Right cardiac atrium (tissue), 5 donors: Measurements from ENCODE around the gene OGFR. TPM values are rescaled to one million over a fixed set of nuclear protein-coding genes. Genes with fewer than 3 reads are reported as not detected.

Experiments used
- ATAC-seq, 2 donors: fragments of 200-7000 bp; cut with Tn5 transposase; one replicate each; pipeline versions ENCODE4 v1.8.0 to v1.9.1; 2020; ENCODE audit warnings: moderate library complexity in 2 of 2, mild to moderate bottlenecking in 1 of 2
- DNase-seq, 3 donors: peaks; one replicate each; pipeline ENCODE4 v3.0.0-alpha.2; 2020
- H3K27ac ChIP-seq: one replicate; pipeline ENCODE4 v1.5.1; 2013; ENCODE audit warnings: mild to moderate bottlenecking, low read length, control low read depth, moderate library complexity
- H3K27me3 ChIP-seq: one replicate; pipeline ENCODE4 v1.6.1; 2013; ENCODE audit not compliant: control insufficient read depth, insufficient read depth
- H3K4me1 ChIP-seq: one replicate; pipeline ENCODE4 v1.6.1; 2013; ENCODE audit warnings: low read length; ENCODE audit not compliant: control insufficient read depth, insufficient read depth
- H3K4me3 ChIP-seq: one replicate; pipeline ENCODE4 v1.5.1; 2013; ENCODE audit warnings: low read length, control low read depth
- H3K9me3 ChIP-seq: one replicate; pipeline ENCODE4 v1.6.1; 2013; ENCODE audit warnings: low read length; ENCODE audit not compliant: control insufficient read depth
- WGBS: extraction: QIAGEN DNeasy Blood & Tissue Kit; methylation state at CpG from one replicate; pipeline ENCODE4 v1.1.7; 2013; 5-methylcytosine and 5-hydroxymethylcytosine counted together
- intact Hi-C, 4 donors: fragments of 100-400 bp; cut with DNase I; formaldehyde crosslinking; loops; one replicate each; pipeline versions ENCODE4 v1.11.0 to v1.14.0; 2022 to 2023
- long read RNA-seq, 4 donors: library from polyadenylated mRNA; unstranded; transcript quantifications; one replicate each; pipeline ENCODE4 v2.0.0, GENCODE V29; 2020 to 2021
- polyA plus RNA-seq: library from polyadenylated mRNA; stranded (reverse); fragments of 200-250 nt; gene quantifications from one replicate; pipeline ENCODE4 v1.2.3, GENCODE V29; 2013
- total RNA-seq, 4 donors: library from RNA; stranded (reverse); fragmentation: NEBNext Ultra II Directional; extraction: Animal tissue kit (Norgen Biotek cat#: 25700); gene quantifications; one replicate each; pipeline ENCODE4 v1.2.1, GENCODE V29; 2021
- donor health status: healthy with polysubstance abuse.
- donor health status: DM: no; HTN: yes; CAD: no.
- donor health status: DM: no; HTN: no; CAD: no.
- donor health status: DM: no; HTN: yes; CAD: no; lungs with severe emphysema.
- donor health status: DM: yes; HTN: yes; CAD: no.

The OGFR gene
- total RNA-seq (10 to 100 TPM; 21.0 to 29.6 (median 24.2) TPM), polyA plus RNA-seq (26.6 TPM)
- long read RNA-seq, donor 1, full-length matches to known transcripts: 76 of 91 reads
- long read RNA-seq, donor 1, partial matches to known transcripts: 8 of 91 reads
- long read RNA-seq, donor 1, other reads (novel, unspliced or antisense): 7 of 91 reads
- long read RNA-seq, donor 2, full-length matches to known transcripts: 63 of 72 reads
- long read RNA-seq, donor 2, partial matches to known transcripts: 3 of 72 reads
- long read RNA-seq, donor 2, other reads (novel, unspliced or antisense): 6 of 72 reads
- long read RNA-seq, donor 3, partial matches to known transcripts: 0 of 2 reads
- long read RNA-seq, donor 3, other reads (novel, unspliced or antisense): 2 of 2 reads
- long read RNA-seq, donor 4, full-length matches to known transcripts: 35 of 40 reads
- long read RNA-seq, donor 4, partial matches to known transcripts: 2 of 40 reads
- long read RNA-seq, donor 4, other reads (novel, unspliced or antisense): 3 of 40 reads

DNA sequence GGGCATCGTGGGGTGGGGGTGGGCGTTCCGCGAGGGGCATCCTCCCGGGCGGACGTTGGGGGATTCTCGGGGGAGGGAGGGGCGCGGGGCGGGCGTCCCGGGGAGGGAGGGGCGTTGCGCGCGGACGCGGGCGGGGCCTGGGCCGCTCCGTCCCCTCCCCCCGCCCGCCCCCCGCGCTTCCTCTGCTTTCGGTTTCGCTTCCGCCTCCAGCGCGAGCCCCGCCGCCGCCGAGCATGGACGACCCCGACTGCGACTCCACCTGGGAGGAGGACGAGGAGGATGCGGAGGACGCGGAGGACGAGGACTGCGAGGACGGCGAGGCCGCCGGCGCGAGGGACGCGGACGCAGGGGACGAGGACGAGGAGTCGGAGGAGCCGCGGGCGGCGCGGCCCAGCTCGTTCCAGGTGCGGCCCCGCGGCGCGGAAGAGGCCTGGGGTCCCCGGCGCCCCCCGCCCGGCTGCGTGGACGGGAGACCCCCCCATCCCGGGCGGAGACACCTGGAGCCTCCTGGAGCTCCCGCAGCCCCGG is at the start of gene OGFR:
Gene OGFR (plus strand): TSS at position 209 of the 528 bp plus-strand sequence. CDS start 25 bp downstream, at position 234.
- Histone ChIP-seq H3K9me3 (no peaks in the 10 kb centered on the region), H3K4me1 (peaks cover 11% of the 10 kb centered on the region), H3K27ac (peak within 1 kb of the TSS; percentile 65), H3K27me3 (no peaks in the 10 kb centered on the region), H3K4me3 (peak within 1 kb of the TSS; percentile 80)
- DNase-seq (peak; percentile 72 to 89 (median 89)), ATAC-seq (peak; percentile 24 to 37)
- intact Hi-C loops: loop anchor here in 1 of 4 donors (5.0 kb wide), 1 partner anchor 137 kb away; no protein-coding TSS in a partner anchor
- WGBS: under 1% methylated on average over 75 of the region's 77 CpGs

- Histone ChIP-seq H3K9me3 (no peaks in the 10 kb centered on the region), H3K27me3 (no peaks in the 10 kb centered on the region), H3K27ac (no peak overlapping the region), H3K4me3 (no peak overlapping the region), H3K4me1 (no peaks in the 10 kb centered on the region)
- ATAC-seq: no peak
- WGBS: 100% methylated on average over 1 of the region's 1 CpG
- intact Hi-C loops: no loop called here
- no peak for DNase-seq
Measured at GRCh38 chr20:62754991-62755356, 49.7 kb upstream of the OGFR start.

DNA sequence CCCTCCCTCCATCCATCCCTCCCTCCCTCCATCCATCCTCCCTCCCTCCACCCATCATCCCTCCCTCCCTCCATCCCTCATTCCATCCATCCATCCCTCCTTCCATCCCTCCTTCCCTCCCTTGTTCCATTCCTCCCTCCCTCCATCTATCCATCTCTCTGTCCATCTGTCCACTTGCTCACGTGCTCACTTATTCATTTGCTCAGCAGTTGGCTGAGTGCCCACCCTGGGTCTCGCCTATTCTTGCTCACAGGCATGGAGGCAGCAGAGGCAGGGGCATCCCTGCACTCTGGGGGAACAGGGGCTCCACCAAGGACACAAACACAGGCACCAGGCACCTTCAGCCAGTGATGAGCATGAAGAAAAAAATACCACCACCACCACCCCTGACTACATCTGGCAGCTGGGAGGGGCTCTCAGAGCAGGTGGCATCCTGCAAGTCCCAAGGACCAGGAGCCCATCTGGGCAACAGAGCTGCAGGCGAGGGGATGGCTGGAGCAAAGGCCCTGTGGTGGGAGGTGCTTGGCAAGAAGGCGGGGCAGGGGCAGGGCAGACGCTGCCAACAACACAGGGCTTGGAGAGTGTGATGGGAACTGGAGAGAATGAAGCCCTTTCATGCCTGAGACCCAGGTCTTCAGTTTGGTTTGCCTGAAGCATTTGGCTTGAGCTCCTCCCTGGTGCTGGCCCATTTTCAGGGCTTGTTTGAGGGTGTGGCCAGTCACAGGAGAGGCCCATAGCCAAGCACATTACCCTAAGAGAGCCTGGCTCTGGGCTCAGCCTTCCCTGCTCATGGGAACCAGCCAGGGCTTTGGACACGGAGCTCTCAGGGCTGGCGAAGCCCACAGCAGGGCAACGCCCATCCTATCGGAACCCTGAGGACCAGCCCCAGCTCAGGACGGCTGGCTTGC is 48.6 kb upstream of the OGFR start:
- H3K27me3 ChIP-seq: no peaks in the 10 kb centered on the region
- H3K9me3 ChIP-seq: no peaks in the 10 kb centered on the region
- WGBS: 46% methylated on average over 10 of the region's 10 CpGs
- ATAC-seq (no peak), DNase-seq (peak; percentile 48 to 54 (median 54))
- H3K27ac ChIP-seq: no peak overlapping the region
- intact Hi-C loops: no loop called here
- H3K4me1 ChIP-seq: no peaks in the 10 kb centered on the region
- no peak overlapping the region for H3K4me3 ChIP-seq

GRCh38 chr20:62758226-62758912 is 46.3 kb upstream of the OGFR start:
- intact Hi-C loops: no loop called here
- H3K27ac ChIP-seq: no peak overlapping the region
- no peaks in the 10 kb centered on the region for H3K27me3 ChIP-seq
- no peaks in the 10 kb centered on the region for H3K4me1 ChIP-seq
- ATAC-seq (no peak), DNase-seq (peak; percentile 1 to 34 (median 20))
- H3K4me3 ChIP-seq: no peak overlapping the region
- 78% methylated on average over 16 of the region's 16 CpGs for WGBS
- no peaks in the 10 kb centered on the region for H3K9me3 ChIP-seq

- Histone ChIP-seq H3K4me1 (no peaks in the 10 kb centered on the region), H3K9me3 (no peaks in the 10 kb centered on the region), H3K27ac (no peak overlapping the region), H3K27me3 (no peaks in the 10 kb centered on the region), H3K4me3 (no peak overlapping the region)
- intact Hi-C loops: loop anchor here in 1 of 4 donors (10.0 kb wide), 1 partner anchor 55 kb away; the partner anchor contains the start of gene NTSR1
- DNase-seq (peak; percentile 12 to 39 (median 27)), ATAC-seq (no peak)
- WGBS: 85% methylated on average over 20 of the region's 20 CpGs
Measured at GRCh38 chr20:62759981-62760431, 44.6 kb upstream of the OGFR start.

DNA sequence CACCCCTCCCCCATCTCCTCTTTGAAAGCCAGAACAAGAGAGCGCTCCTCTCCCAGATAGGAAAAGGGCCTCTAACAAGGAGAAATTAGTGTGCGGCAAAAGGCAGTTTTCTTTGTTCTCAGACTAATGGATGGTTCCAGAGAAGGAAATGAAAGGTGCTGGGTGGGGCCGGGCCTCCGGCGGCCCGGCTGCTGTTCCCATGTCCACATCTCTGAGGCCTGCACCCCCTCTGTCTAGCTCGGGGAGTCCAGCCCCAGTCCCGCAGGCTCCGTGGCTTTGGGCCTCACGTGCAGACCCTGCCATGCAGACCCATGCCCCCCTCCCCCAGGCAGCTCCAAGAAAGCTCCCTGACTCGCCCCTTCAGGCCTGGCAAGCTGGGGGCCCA is 44.2 kb upstream of the OGFR start:
- Histone ChIP-seq H3K4me1 (no peaks in the 10 kb centered on the region), H3K27ac (no peak overlapping the region), H3K27me3 (no peaks in the 10 kb centered on the region), H3K9me3 (no peaks in the 10 kb centered on the region), H3K4me3 (no peak overlapping the region)
- 52% methylated on average over 11 of the region's 11 CpGs for WGBS
- no peak for ATAC-seq
- intact Hi-C loops: loop anchor here in 1 of 4 donors (10.0 kb wide), 1 partner anchor 56 kb away; the partner anchor contains the start of gene NTSR1
- DNase-seq: peak; percentile 7 to 41 (median 37)

DNA sequence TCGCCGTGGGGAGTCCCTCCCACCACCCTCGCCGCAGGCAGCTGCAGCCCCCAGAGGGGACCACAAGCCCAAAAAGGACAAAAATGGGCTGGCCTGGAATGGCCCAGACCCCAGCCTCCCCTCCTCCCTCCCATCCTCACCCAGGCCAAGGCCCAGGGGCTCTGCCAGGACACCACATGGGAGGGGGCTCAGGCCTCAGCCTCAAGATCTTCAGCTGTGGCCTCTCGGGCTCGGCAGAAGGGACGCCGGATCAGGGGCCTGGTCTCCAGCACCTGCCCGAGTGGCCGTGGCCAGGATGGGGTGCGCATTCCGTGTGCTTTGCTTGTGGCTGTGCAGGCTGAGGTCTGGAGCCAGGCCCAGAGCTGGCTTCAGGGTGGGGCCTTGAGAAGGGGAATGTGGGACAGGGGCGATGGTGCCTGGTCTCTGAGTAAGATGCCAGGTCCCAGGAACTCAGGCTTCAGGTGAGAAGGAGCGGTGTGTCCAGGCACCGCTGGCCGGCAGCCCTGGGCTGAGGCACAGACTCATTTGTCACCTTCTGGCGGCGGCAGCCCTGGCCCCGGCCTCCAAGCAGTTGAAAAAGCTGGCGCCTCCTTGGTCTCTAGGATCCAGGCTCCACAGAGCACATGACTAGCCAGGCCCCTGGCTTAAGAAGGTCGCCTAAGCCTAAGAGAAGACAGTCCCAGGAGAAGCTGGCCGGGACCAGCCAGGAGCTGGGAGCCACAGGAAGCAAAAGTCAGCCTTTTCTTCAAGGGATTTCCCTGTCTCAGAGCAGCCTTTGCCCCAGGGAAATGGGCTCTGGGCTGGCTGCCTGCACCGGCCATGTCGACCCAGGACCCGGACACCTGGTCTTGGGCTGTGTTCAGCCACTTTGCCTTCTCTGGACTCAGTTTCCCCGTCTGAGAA is 43.5 kb upstream of the OGFR start:
- no peak overlapping the region for H3K27ac ChIP-seq
- DNase-seq (peak; percentile 34 to 68 (median 55)), ATAC-seq (peak in 1 of 2 donors; percentile 4)
- H3K9me3 ChIP-seq: no peaks in the 10 kb centered on the region
- no peaks in the 10 kb centered on the region for H3K27me3 ChIP-seq
- no peak overlapping the region for H3K4me3 ChIP-seq
- WGBS: 62% methylated on average over 26 of the region's 26 CpGs
- no peaks in the 10 kb centered on the region for H3K4me1 ChIP-seq
- intact Hi-C loops: loop anchor here in 1 of 4 donors (10.0 kb wide), 1 partner anchor 56 kb away; the partner anchor contains the start of gene NTSR1

DNA sequence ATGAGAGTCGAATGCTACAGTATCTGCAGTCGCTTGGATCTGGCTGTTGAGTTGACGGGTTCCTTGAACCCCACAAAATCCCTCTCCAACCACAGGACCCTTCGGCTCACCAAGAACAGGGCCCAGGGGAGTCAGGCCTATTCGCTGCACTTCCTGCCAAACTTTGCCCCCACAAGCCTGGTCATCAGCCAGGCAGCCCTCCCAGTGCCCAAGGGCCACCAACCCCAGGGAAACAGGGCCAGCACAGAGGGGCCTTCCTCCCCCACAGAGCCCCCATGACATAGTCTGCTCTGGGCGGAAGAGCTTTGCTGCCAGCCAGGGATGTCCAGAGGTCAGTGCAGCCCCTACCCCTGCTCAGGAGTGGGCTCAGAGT is 42.9 kb upstream of the OGFR start:
- ATAC-seq (no peak), DNase-seq (peak; percentile 4 to 30 (median 16))
- 89% methylated on average over 6 of the region's 6 CpGs for WGBS
- Histone ChIP-seq H3K27ac (no peak overlapping the region), H3K9me3 (no peaks in the 10 kb centered on the region), H3K4me1 (no peaks in the 10 kb centered on the region), H3K27me3 (no peaks in the 10 kb centered on the region), H3K4me3 (no peak overlapping the region)
- intact Hi-C loops: loop anchor here in 1 of 4 donors (10.0 kb wide), 1 partner anchor 57 kb away; the partner anchor contains the start of gene NTSR1

GRCh38 chr20:62762376-62762775 is 42.3 kb upstream of the OGFR start:
- Histone ChIP-seq H3K4me1 (no peaks in the 10 kb centered on the region), H3K27ac (no peak overlapping the region), H3K4me3 (no peak overlapping the region), H3K27me3 (no peaks in the 10 kb centered on the region), H3K9me3 (no peaks in the 10 kb centered on the region)
- WGBS: 89% methylated on average over 22 of the region's 22 CpGs
- ATAC-seq (no peak), DNase-seq (peak in 2 of 3 donors; percentile 4 to 24)
- intact Hi-C loops: loop anchor here in 1 of 4 donors (10.0 kb wide), 1 partner anchor 58 kb away; the partner anchor contains the start of gene NTSR1
